ENCODE data around the gene KNSTRN.
A peak's percentile ranks its signal among the peaks of the same experiment; 100 is the strongest.

Gene KNSTRN

DNA sequence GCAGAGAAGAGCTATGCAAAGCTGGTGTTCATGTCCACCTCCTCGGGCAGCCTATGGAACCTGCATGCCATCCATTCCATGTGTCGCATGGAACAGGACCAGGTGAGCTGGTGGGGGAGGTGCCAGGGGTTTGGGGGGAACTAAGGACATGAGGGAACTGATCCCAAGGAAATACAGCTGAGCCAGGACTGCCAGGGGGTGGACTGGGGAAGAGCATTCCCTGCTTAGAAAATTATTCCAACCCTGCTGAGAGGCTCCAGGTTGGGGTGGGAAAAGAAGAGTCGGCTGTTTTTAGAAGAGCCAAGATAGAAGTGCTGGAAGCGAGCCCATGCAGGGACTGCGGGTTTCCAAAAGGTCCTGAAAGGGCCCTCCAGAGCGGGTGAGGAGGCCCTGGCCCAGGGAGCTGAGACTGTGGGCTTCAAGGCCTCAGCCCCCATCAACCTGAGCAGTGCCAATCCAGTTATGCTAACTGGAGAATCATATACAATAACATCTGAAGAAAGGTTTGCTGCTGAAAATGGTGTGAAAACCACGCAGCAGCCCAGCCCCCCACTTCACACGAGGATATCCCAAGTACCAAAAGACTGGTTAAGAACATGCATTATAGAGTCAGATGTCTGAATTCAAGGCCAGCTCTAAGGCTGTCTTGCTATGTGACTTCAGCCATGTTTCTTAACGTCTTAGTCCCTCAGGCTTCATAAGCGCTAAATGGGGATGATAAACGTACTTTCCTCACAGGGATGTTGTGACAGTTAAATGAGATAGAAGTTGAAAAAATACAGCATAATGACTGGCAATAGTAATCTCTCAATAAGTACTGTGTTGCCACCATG, 16.7 kb upstream of the KNSTRN start:
- DNase-seq (ENCODE audit: low read depth, low spot score), result no peak

DNA sequence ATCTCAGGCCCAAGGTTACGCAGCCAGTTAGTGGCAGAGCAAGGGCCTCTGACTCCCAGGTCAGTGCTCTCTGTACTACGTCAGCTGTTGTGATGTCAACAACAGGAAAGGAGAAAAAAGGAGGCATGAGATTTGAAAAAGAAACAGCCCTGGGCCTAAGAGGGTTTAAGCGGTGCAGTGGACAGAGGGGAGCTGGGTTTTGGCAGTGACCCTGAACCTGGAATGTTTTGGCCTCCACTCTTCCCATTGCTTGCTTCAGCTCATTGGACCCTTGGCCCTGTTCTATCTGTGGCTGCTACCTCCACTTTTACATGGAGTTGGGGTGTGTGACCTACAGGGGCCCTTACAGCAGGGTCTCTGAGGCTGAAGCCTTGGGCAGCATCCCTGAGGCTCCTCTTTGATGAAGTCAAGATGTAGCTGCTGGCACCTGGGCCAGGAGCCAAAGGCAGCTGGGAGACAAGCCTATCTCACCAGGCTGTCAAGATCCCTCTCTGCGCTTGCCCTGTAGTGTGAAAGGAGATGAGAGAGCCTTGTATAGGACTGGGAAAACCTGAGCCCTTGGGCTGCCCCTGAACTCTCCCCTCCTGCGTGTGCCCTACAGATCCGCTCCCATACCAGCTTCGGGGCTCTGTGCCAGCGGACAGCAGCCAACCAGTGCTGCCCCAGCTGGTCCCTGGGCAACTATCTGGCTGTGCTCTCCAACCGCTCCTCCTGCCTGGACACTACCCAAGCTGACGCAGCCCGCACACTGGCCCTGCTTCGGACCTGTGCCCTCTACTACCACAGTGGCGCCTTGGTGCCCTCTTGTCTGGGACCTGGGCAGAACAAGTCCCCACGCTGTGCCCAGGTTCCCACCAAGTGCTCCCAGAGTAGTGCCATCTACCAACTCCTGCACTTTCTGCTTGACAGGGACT, 15.8 kb upstream of the KNSTRN start:
- DNase-seq (ENCODE audit: low read depth, low spot score), result no peak

DNA sequence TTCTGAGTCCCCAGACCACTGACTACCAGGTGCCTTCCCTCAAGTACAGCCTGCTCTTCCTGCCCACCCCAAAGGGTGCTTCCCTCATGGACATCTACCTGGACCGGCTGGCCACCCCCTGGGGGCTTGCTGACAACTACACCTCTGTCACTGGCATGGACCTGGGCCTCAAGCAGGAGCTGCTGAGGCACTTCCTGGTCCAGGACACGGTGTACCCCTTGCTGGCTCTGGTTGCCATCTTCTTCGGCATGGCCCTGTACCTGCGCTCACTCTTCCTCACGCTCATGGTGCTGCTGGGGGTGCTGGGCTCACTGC, 15.2 kb upstream of the KNSTRN start:
- DNase-seq (ENCODE audit: low read depth, low spot score), result no peak

DNA sequence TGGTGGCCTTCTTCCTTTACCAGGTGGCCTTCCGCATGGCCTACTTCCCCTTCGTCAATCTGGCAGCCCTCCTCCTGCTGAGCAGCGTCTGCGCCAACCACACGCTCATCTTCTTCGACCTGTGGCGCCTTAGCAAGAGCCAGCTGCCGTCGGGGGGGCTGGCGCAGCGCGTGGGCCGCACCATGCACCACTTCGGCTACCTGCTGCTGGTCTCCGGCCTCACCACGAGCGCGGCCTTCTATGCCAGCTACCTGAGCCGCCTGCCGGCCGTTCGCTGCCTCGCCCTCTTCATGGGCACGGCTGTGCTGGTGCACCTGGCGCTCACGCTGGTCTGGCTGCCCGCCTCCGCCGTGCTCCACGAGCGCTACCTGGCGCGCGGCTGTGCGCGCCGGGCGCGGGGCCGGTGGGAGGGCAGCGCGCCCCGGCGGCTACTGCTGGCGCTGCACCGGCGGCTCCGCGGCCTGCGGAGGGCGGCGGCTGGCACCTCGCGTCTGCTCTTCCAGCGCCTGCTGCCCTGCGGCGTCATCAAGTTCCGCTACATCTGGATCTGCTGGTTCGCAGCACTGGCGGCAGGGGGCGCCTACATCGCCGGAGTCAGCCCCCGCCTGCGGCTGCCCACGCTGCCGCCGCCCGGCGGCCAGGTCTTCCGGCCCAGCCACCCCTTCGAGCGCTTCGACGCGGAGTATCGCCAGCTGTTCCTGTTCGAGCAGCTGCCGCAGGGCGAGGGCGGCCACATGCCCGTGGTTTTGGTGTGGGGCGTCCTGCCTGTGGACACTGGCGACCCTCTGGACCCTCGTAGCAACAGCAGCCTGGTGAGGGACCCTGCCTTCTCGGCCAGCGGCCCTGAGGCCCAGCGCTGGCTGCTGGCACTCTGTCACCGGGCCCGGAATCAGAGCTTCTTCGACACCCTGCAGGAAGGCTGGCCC, 14.6 kb upstream of the KNSTRN start:
- peak; percentile 79 for DNase-seq (ENCODE audit: low read depth, low spot score)

DNA sequence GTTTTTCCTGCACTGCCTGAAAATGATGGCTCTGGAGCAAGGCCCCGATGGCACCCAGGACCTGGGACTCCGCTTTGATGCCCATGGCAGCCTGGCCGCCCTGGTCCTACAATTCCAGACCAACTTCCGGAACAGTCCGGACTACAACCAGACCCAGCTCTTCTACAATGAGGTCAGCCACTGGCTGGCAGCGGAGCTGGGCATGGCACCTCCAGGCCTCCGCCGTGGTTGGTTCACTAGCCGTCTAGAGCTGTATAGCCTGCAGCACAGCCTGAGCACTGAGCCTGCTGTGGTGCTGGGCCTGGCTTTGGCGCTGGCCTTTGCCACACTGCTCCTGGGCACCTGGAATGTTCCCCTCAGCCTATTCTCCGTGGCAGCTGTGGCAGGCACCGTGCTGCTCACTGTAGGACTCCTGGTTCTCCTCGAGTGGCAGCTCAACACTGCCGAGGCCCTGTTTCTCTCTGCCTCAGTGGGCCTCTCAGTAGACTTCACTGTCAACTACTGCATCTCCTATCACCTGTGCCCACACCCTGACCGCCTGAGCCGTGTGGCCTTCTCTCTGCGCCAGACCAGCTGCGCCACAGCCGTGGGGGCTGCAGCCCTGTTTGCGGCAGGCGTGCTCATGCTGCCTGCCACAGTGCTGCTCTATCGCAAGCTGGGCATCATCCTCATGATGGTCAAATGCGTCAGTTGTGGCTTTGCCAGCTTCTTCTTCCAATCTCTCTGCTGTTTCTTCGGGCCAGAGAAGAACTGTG, 13.6 kb upstream of the KNSTRN start:
- no peak for DNase-seq (ENCODE audit: low read depth, low spot score)

DNA sequence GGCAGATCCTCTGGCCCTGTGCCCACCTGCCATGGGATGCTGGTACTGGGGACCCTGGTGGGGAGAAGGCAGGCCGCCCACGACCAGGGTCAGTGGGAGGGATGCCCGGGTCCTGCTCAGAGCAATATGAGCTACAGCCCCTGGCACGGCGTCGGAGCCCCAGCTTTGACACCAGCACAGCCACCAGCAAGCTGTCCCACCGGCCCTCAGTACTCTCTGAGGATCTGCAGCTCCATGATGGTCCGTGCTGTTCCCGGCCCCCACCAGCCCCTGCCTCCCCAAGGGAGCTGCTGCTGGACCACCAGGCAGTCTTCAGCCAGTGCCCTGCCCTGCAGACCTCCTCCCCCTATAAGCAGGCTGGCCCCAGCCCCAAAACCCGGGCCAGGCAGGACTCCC, 13.0 kb upstream of the KNSTRN start:
- DNase-seq (ENCODE audit: low read depth, low spot score), result no peak

DNA sequence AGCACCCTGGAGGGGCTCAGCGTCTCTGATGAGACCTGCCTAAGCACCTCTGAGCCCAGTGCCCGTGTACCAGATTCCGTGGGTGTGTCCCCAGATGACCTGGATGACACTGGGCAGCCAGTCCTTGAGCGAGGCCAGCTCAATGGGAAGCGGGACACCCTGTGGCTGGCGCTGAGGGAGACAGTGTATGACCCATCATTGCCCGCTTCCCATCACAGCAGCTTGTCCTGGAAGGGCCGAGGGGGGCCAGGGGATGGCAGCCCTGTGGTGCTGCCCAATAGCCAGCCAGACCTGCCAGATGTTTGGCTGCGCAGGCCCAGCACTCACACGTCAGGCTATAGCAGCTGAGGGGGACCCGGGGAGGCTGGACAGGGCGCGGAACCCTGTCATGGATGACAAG, 12.6 kb upstream of the KNSTRN start:
- no peak for DNase-seq (ENCODE audit: low read depth, low spot score)

DNA sequence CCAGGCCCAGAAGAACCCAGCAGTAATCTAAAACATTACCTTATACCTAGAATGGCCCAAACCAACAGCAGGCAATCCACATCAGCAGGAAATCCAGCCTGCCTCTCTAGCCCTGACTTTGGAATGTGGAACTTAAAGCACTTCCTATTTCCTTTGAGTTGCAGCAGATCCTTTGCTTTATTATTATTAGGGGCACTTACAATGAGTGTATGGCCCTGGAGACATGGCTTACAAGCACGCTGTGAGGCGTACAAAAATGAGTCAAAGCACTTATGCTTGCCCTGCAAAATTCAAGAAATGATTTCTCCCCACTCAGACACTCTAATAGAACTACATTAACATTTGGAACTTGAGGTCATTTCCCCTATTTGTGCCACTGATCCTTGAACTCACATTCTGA, 9.5 kb upstream of the KNSTRN start:
- DNase-seq (ENCODE audit: low read depth, low spot score), result no peak

DNA sequence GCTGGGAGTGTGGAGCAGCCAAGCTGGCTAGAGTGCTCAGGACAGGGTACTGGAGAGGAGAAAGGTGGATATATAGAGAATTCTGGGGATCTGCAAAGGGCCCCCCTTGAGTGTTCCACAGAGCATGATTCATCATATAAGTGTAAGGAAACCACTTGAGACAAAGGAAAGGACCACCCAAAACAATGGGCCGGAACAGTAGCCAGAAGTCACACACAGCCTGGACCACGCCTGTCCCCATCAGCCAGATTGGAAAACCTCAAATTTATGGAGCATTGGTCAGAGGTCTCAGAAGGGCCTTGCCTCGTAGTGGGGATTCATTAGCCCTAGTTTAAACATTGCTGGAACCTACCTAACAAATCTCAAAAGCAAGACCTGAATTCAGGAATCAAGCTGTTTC, 4.9 kb upstream of the KNSTRN start:
- DNase-seq (ENCODE audit: low read depth, low spot score), result no peak

DNA sequence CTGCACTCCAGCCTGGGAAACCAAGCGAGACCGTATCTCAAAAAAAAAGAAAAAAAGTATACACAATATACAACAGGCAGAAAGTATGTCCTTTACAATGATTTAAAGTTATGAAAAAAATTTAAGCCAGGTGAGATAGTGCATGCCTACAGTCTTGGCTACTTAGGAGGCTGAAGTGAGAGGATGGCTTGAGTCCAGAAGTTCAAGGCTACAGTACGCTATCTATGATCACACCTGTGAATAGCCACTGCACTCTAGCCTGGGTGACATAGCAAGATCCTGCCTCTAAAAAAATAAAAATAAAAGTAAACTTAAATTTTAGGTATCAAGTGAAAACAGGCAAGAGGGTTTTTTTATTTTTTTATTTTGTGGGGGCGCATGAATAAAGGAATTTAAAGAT, 3.1 kb upstream of the KNSTRN start:
- no peak for DNase-seq (ENCODE audit: low read depth, low spot score)

DNA sequence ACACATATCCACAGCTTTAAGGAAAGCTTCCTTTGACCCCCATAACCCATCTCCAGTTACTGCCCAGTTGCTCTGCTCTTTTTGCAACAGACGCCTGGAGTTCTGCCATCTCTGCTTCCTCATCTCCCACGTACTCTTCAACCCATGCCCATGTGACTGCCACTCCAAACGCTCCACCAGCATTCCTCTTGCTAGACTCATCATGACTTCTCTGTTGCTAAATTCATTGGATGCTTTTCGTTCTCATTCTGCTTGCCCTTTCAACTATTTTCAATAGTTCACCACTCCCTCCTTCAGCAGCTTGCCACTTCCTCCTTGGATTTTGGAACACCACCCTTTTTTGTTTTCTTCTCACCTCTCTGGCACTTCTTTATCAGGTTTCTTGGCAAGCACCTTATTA, 2.7 kb upstream of the KNSTRN start:
- DNase-seq (ENCODE audit: low read depth, low spot score), result no peak

DNA sequence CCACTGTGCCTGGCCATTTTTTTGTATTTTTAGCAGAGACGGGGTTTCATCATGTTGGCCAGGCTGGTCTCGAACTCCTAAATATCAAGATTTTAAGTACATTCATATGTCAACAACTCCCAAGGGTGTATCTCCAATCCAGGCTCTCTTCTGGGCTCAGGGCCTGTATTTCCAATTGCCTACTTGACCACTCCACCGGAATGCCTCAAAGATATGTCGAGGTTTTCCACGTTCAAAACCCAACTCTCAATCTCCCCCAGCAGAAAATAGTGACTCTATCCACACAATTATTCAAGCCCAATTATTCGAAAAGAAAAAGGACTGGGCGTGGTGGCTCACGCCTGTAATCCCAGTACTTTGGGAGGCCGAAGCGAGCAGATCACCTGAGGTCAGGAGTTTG, 1.9 kb upstream of the KNSTRN start:
- no peak for DNase-seq (ENCODE audit: low read depth, low spot score)

DNA sequence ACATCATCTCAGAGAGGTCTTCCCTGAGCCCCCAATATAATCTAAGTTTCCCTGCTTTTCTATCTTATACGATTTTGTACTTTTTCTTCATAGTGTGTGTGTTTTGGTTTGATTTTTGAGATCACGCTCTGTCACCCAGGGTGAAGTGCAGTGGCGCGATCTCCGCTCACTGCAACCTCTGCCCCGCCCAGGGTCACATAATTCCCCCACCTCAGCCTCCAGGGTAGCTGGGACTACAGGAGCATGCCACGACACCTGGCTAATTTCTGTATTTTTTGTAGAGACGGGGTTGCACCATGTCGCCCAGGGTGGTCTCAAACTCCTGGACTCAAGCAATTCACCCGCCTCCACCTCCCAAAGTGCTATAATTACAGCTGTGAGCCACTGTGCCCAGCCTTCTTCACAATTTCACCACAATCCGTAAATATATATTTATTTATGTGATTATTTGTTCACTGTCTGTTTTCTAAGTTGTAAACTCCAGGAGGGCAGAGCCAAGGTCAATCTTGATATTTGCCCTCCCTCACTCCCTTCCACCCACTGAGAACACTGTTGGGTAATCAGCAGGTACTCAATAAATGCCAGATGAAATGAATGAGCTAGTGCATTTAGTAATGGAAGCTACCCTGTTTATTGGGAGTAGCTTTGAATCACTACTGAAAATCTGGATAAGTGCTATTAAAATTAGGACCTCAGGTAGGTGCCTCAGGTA, 547 bp upstream of the KNSTRN start:
- DNase-seq (ENCODE audit: low read depth, low spot score), result no peak

DNA sequence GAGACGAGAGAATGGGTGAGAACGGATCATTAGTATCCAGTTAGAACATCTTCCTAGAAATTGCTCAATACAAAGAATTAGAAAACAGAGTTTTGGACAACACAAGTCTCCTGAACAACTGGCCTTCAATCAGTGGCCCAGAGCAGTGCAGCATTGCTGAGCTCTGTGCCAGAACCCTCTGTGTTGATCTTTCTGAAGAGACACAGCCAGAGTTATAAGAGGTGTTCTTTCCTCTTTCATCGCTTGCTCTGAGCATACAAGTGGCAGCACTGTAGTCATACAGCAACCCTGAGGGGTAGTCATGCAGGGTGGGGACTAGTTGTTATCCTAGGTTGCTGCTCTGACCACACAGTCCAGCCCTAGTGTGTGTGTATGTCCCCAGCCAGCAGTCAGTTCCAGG, 4.0 kb downstream of the KNSTRN start:
- no peak for DNase-seq (ENCODE audit: low read depth, low spot score)

DNA sequence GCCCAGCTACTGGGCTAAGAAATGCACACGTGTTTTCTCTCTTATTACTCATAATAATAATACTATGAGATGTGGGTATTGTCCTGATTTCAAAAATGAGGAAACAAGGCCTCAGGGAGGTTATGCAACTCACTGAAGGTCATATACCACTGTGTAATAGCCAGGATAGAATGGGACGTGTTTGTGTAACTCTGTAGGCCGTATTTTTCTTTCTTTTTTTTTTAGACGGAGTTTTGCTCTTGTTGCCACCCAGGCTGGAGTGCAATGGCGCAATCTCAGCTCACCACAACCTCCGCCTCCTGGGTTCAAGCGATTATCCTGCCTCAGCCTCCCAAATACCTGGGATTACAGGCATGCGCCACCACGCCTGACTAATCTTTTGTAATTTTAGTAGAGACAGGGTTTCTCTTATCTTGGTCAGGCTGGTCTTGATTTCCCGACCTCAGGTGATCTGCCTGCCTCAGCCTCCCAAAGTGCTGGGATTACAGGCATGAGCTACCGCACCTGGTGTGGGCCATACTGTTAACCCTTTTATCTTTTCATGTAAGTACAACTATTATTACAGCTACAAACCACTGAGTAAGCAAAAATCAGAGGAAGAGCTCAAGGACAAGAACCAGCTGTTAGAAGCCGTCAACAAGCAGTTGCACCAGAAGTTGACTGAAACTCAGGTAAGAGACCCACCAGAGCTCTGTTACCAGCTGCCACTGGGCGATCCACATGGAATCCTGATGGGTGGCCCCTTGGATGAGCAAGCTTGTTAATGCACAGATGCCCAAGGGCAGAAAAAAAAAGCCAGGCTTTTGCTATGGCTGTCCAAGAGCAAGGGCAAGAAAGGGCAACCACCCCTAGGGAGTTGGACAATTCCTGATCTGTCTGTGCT, 6.7 kb downstream of the KNSTRN start:
- DNase-seq (ENCODE audit: low read depth, low spot score), result no peak

DNA sequence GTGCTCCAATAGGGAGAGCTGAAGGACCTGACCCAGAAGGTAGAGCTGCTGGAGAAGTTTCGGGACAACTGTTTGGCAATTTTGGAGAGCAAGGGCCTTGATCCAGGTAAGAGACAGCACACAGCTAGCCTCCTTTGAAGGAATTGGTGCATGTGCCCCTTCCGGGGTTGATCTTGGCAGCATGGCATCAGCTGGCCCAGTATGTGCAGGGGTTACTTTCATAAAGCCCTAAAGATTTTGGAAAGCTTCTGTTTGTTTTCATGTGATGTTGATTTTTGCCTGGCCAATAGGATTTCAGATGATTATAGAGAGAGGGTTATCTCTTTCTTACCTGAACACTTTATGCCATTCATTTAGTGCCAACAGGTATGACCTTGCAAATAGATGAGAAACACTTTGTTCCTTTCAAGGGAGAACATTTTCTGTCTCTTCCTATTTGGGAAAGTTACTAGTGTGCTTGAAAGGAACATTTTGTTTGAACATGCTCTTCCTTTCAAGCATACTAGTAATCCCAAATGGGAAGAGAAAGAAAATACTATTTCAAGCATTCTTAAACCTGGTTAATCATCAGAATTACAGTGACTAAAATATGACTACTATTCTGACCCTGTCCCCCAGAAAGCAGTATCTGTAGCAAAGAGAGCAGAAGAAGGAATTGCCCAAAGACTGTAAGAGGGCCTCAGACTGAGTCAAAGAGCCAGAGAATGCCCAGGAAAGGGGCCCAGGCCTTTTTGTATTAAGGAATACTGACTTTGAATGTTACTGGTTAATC, 7.5 kb downstream of the KNSTRN start:
- no peak for DNase-seq (ENCODE audit: low read depth, low spot score)

DNA sequence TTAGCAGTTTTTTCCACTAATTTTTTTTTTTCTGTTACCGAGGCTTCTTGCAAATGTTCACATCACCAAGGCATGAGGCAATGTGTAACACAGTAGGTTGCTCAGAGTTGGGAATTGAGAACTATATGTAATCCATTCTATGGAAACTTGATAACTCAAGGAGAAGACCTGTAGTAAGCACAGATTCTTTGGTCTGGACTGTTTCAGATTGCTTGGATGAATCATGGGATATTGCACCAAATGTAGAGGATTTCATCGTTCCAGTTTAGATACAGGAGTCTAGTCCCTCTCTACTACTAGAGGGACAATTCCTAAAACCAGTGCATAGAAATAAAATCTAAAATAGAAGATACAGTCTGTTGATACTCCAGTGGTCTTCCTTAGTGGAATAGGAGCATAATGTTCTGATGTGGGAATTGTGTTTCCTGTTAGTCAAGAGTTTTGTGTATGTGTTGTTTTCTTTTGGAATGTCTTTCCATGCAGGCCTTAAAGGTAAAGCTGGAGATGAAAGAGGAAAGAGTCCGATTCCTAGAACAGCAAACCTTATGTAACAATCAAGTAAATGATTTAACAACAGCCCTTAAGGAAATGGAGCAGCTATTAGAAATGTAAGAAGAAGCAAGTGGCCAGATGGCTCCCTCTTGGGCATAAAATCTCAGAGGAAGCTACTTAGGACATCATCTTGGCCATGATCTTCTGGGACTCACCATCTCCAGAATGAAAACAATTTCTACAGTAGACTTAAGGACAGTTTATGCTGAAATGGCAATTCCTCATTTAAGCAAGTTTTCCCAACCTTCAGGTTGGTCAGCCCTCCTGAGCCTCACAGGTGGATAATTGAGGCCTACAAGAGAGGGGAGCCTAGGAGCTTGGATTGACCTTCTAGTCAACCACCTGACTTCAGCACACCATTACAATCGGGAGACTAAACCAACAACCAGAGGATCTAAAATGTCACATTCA, 10.7 kb downstream of the KNSTRN start:
- no peak for DNase-seq (ENCODE audit: low read depth, low spot score)
